GM19452 (cell line): ENCODE data around the gene ADARB2.
"Not testable (repeated sequence)": the region's sequence is repeated elsewhere in the genome, so short reads cannot be mapped to it uniquely, and the experiment has no call there.

Experiments
- ATAC-seq: cut with Tn5 transposase; IDR thresholded peaks from one replicate; pipeline ENCODE4 v1.9.1; 2021; ENCODE audit not compliant: unreplicated experiment

ADARB2 gene

GRCh38 chr10:1169186-1169885, 568.0 kb downstream of the ADARB2 start:
- no peak for ATAC-seq

GRCh38 chr10:1168763-1169162, 568.6 kb downstream of the ADARB2 start:
- ATAC-seq, result no peak

GRCh38 chr10:1166828-1167275, 570.5 kb downstream of the ADARB2 start:
- ATAC-seq, result no peak

GRCh38 chr10:1166101-1166827, 571.1 kb downstream of the ADARB2 start:
- ATAC-seq, result no peak

GRCh38 chr10:1163831-1164230, 573.5 kb downstream of the ADARB2 start:
- ATAC-seq, result no peak

- no peak for ATAC-seq
Measured at GRCh38 chr10:1163204-1163660, 574.1 kb downstream of the ADARB2 start.

- ATAC-seq, result no peak
Measured at GRCh38 chr10:1162481-1163203, 574.7 kb downstream of the ADARB2 start.

GRCh38 chr10:1161315-1161673, 576.0 kb downstream of the ADARB2 start:
- not testable (repeated sequence) for ATAC-seq

GRCh38 chr10:1160561-1161314, 576.6 kb downstream of the ADARB2 start:
- no peak for ATAC-seq

- ATAC-seq, result no peak
Measured at GRCh38 chr10:1159131-1160061, 577.9 kb downstream of the ADARB2 start.

- ATAC-seq, result not testable (repeated sequence)
Measured at GRCh38 chr10:1158536-1158935, 578.8 kb downstream of the ADARB2 start.

- ATAC-seq, result no peak
Measured at GRCh38 chr10:1158066-1158465, 579.3 kb downstream of the ADARB2 start.

GRCh38 chr10:1157615-1157933, 579.8 kb downstream of the ADARB2 start:
- no peak for ATAC-seq

GRCh38 chr10:1156921-1157614, 580.3 kb downstream of the ADARB2 start:
- ATAC-seq, result no peak

GRCh38 chr10:1156616-1156886, 580.8 kb downstream of the ADARB2 start:
- ATAC-seq, result no peak

GRCh38 chr10:1155791-1156615, 581.3 kb downstream of the ADARB2 start:
- no peak for ATAC-seq

GRCh38 chr10:1154531-1155295, 582.6 kb downstream of the ADARB2 start:
- no peak for ATAC-seq

- ATAC-seq, result no peak
Measured at GRCh38 chr10:1153805-1154351, 583.4 kb downstream of the ADARB2 start.
